ENCODE measurements around the gene CDH23. TPM values are rescaled to one million over a fixed set of nuclear protein-coding genes. Genes with fewer than 3 reads are reported as not detected.

CDH23 gene
- total RNA-seq, 2 experiments from 2014 or later, result 4.0 to 4.5 TPM

- POLR2A ChIA-PET, result no interaction called here
- H3K9me3 Mint-ChIP-seq, result no peaks in the 10 kb centered on the region
Measured at GRCh38 chr10:71462062-71462935, 65.6 kb downstream of the CDH23 start.

GRCh38 chr10:71463111-71463510, 66.4 kb downstream of the CDH23 start:
- Mint-ChIP-seq H3K4me1 (no peaks in the 10 kb centered on the region), H3K27me3 (no peaks in the 10 kb centered on the region), H3K9me3 (no peaks in the 10 kb centered on the region), H3K4me3 (no peak overlapping the region), H3K36me3 (ENCODE audit: low read depth) (no peaks in the 10 kb centered on the region), H3K27ac (no peak overlapping the region)
- ChIA-PET POLR2A (no interaction called here), CTCF (no interaction called here)
- no peak for DNase-seq

More at GRCh38 chr10:71462062-71462935, 65.6 kb downstream of the CDH23 start:
- no peak overlapping the region for H3K4me3 Mint-ChIP-seq
- no peak for DNase-seq
- H3K4me1 Mint-ChIP-seq, result no peaks in the 10 kb centered on the region
- CTCF ChIA-PET, result no interaction called here
- no peaks in the 10 kb centered on the region for H3K27me3 Mint-ChIP-seq
- no peak overlapping the region for H3K27ac Mint-ChIP-seq
- no peaks in the 10 kb centered on the region for H3K36me3 Mint-ChIP-seq (ENCODE audit: low read depth)

GRCh38 chr10:71465551-71466252, 69.0 kb downstream of the CDH23 start:
- CTCF ChIA-PET, result no interaction called here
- DNase-seq, result no peak
- H3K9me3 Mint-ChIP-seq, result no peaks in the 10 kb centered on the region
- H3K4me1 Mint-ChIP-seq, result no peaks in the 10 kb centered on the region
- POLR2A ChIA-PET, result no interaction called here
- H3K36me3 Mint-ChIP-seq (ENCODE audit: low read depth), result no peaks in the 10 kb centered on the region
- H3K27ac Mint-ChIP-seq, result no peak overlapping the region
- no peaks in the 10 kb centered on the region for H3K27me3 Mint-ChIP-seq
- H3K4me3 Mint-ChIP-seq, result no peak overlapping the region

- CTCF ChIA-PET, result no interaction called here
- no peak overlapping the region for H3K27ac Mint-ChIP-seq
Measured at GRCh38 chr10:71466330-71466729, 69.6 kb downstream of the CDH23 start.

GRCh38 chr10:71467161-71467560, 70.4 kb downstream of the CDH23 start:
- H3K27ac Mint-ChIP-seq, result no peak overlapping the region
- CTCF ChIA-PET, result no interaction called here
- POLR2A ChIA-PET, result no interaction called here

More at GRCh38 chr10:71466330-71466729, 69.6 kb downstream of the CDH23 start:
- Mint-ChIP-seq H3K27me3 (no peaks in the 10 kb centered on the region), H3K4me1 (no peaks in the 10 kb centered on the region), H3K36me3 (ENCODE audit: low read depth) (no peaks in the 10 kb centered on the region), H3K4me3 (no peak overlapping the region), H3K9me3 (no peaks in the 10 kb centered on the region)
- POLR2A ChIA-PET, result no interaction called here
- DNase-seq, result no peak

GRCh38 chr10:71467569-71468362, 71.0 kb downstream of the CDH23 start:
- H3K27ac Mint-ChIP-seq, result no peak overlapping the region
- ChIA-PET POLR2A (no interaction called here), CTCF (interaction anchor here (0.9 to 1.2 kb wide), 2 partner anchors 10 to 22 kb away, joined by 3 read pairs; no protein-coding TSS in a partner anchor)
- H3K4me3 Mint-ChIP-seq, result no peak overlapping the region
- H3K9me3 Mint-ChIP-seq, result no peaks in the 10 kb centered on the region
- DNase-seq, result no peak
- H3K36me3 Mint-ChIP-seq (ENCODE audit: low read depth), result no peaks in the 10 kb centered on the region
- H3K27me3 Mint-ChIP-seq, result no peaks in the 10 kb centered on the region
- H3K4me1 Mint-ChIP-seq, result no peaks in the 10 kb centered on the region

More at GRCh38 chr10:71467161-71467560, 70.4 kb downstream of the CDH23 start:
- Mint-ChIP-seq H3K9me3 (no peaks in the 10 kb centered on the region), H3K4me3 (no peak overlapping the region), H3K27me3 (no peaks in the 10 kb centered on the region), H3K36me3 (ENCODE audit: low read depth) (no peaks in the 10 kb centered on the region), H3K4me1 (no peaks in the 10 kb centered on the region)
- no peak for DNase-seq

- ChIA-PET POLR2A (no interaction called here), CTCF (interaction anchor here (0.9 to 1.2 kb wide), 2 partner anchors 9 to 21 kb away, joined by 3 read pairs; no protein-coding TSS in a partner anchor)
- Mint-ChIP-seq H3K36me3 (ENCODE audit: low read depth) (no peaks in the 10 kb centered on the region), H3K4me1 (no peaks in the 10 kb centered on the region), H3K4me3 (no peak overlapping the region), H3K27me3 (no peaks in the 10 kb centered on the region), H3K9me3 (no peaks in the 10 kb centered on the region), H3K27ac (no peak overlapping the region)
- DNase-seq, result no peak
Measured at GRCh38 chr10:71468363-71469094, 71.8 kb downstream of the CDH23 start.

- ChIA-PET POLR2A (no interaction called here), CTCF (no interaction called here)
- Mint-ChIP-seq H3K4me3 (no peak overlapping the region), H3K4me1 (peaks cover 8% of the 10 kb centered on the region), H3K9me3 (no peaks in the 10 kb centered on the region), H3K36me3 (ENCODE audit: low read depth) (no peaks in the 10 kb centered on the region), H3K27ac (no peak overlapping the region), H3K27me3 (no peaks in the 10 kb centered on the region)
- no peak for DNase-seq
Measured at GRCh38 chr10:71471006-71471405, 74.3 kb downstream of the CDH23 start.

- ChIA-PET POLR2A (no interaction called here), CTCF (interaction anchor here (1.2 kb wide), 1 partner anchor 19 kb away, joined by 3 read pairs; no protein-coding TSS in a partner anchor)
- Mint-ChIP-seq H3K4me3 (no peak overlapping the region), H3K27ac (no peak overlapping the region), H3K27me3 (no peaks in the 10 kb centered on the region), H3K4me1 (peaks cover 8% of the 10 kb centered on the region), H3K36me3 (ENCODE audit: low read depth) (no peaks in the 10 kb centered on the region), H3K9me3 (no peaks in the 10 kb centered on the region)
- no peak for DNase-seq
Measured at GRCh38 chr10:71471957-71472365, 75.2 kb downstream of the CDH23 start.

- DNase-seq, result no peak
- no peak overlapping the region for H3K27ac Mint-ChIP-seq
- H3K27me3 Mint-ChIP-seq, result peaks cover 1% of the 10 kb centered on the region
- no peaks in the 10 kb centered on the region for H3K36me3 Mint-ChIP-seq (ENCODE audit: low read depth)
- ChIA-PET POLR2A (no interaction called here), CTCF (interaction anchor here (1.2 kb wide), 1 partner anchor 18 kb away, joined by 3 read pairs; no protein-coding TSS in a partner anchor)
- H3K4me3 Mint-ChIP-seq, result no peak overlapping the region
- no peaks in the 10 kb centered on the region for H3K9me3 Mint-ChIP-seq
- peaks cover 8% of the 10 kb centered on the region for H3K4me1 Mint-ChIP-seq
Measured at GRCh38 chr10:71472466-71472865, 75.7 kb downstream of the CDH23 start.

GRCh38 chr10:71472912-71473311, 76.2 kb downstream of the CDH23 start:
- H3K9me3 Mint-ChIP-seq, result no peaks in the 10 kb centered on the region
- no peak for DNase-seq
- peaks cover 2% of the 10 kb centered on the region for H3K27me3 Mint-ChIP-seq
- H3K4me3 Mint-ChIP-seq, result no peak overlapping the region
- no peaks in the 10 kb centered on the region for H3K36me3 Mint-ChIP-seq (ENCODE audit: low read depth)
- ChIA-PET POLR2A (no interaction called here), CTCF (no interaction called here)
- H3K27ac Mint-ChIP-seq, result no peak overlapping the region
- H3K4me1 Mint-ChIP-seq, result peaks cover 8% of the 10 kb centered on the region

Data from activated CD4-positive, alpha-beta T cell treated with anti-CD3 and anti-CD28 coated beads, Interleukin-2, amount 10 ng/mL, durations not matched to agents 7 days and 5 days (primary cell).